DMS53 (cell line): ENCODE results near the gene PROX1.

Experiments used
- DNase-seq: peaks from one replicate; lab custom pipeline; 2025; lab: John Stamatoyannopoulos, UW

PROX1 gene

GRCh38 chr1:213987927-213988506 lies at the start of gene PROX1:
PROX1 (plus strand) TSS chr1:213987973; CDS start chr1:213996536, 8,563 bp downstream.
- peak; percentile 93 for DNase-seq

- no peak for DNase-seq
These were observed 49.0 kb upstream of the PROX1 start for GRCh38 chr1:213938776-213939175.

GRCh38 chr1:213939888-213940287 lies 47.9 kb upstream of the PROX1 start:
- no peak for DNase-seq

GRCh38 chr1:213940947-213941346 lies 46.8 kb upstream of the PROX1 start:
- DNase-seq, result no peak

- DNase-seq, result no peak
These were observed 45.7 kb upstream of the PROX1 start for GRCh38 chr1:213942061-213942460.

GRCh38 chr1:213947200-213947801 lies 40.5 kb upstream of the PROX1 start:
- peak; percentile 12 for DNase-seq

GRCh38 chr1:213951876-213952275 lies 35.9 kb upstream of the PROX1 start:
- DNase-seq, result no peak

GRCh38 chr1:213953806-213954205 lies 34.0 kb upstream of the PROX1 start:
- no peak for DNase-seq

GRCh38 chr1:213956295-213956770 lies 31.4 kb upstream of the PROX1 start:
- DNase-seq, result no peak

GRCh38 chr1:213958346-213958745 lies 29.4 kb upstream of the PROX1 start:
- no peak for DNase-seq

GRCh38 chr1:213960963-213961362 lies 26.8 kb upstream of the PROX1 start:
- no peak for DNase-seq

- DNase-seq, result no peak
These were observed 25.3 kb upstream of the PROX1 start for GRCh38 chr1:213962508-213962907.

GRCh38 chr1:213966122-213966521 lies 21.7 kb upstream of the PROX1 start:
- no peak for DNase-seq

- no peak for DNase-seq
These were observed 19.5 kb upstream of the PROX1 start for GRCh38 chr1:213968146-213968825.

- no peak for DNase-seq
These were observed 17.7 kb upstream of the PROX1 start for GRCh38 chr1:213969958-213970555.

GRCh38 chr1:213972141-213972540 lies 15.6 kb upstream of the PROX1 start:
- peak; percentile 17 for DNase-seq

GRCh38 chr1:213973129-213973528 lies 14.6 kb upstream of the PROX1 start:
- no peak for DNase-seq

GRCh38 chr1:213976665-213977485 lies 10.9 kb upstream of the PROX1 start:
- peak; percentile 54 for DNase-seq

GRCh38 chr1:213977486-213977842 lies 10.3 kb upstream of the PROX1 start:
- peak; percentile 43 for DNase-seq

GRCh38 chr1:213977909-213978308 lies 9.9 kb upstream of the PROX1 start:
- DNase-seq, result no peak

- DNase-seq, result no peak
These were observed 7.8 kb upstream of the PROX1 start for GRCh38 chr1:213979751-213980586.
